T-helper 17 cell (primary cell): ENCODE data around the gene ANKUB1. TPM values are rescaled to one million over a fixed set of nuclear protein-coding genes. Genes with fewer than 3 reads are reported as not detected.

Source experiments
- total RNA-seq, 4 donors: library from RNA in 2 of 4; stranded (reverse) in 2 of 4; gene quantifications; one replicate each; pipeline ENCODE4 v1.2.3 and lab custom pipeline; 2022 to 2026

Gene ANKUB1
- total RNA-seq, 2 donors from 2014 or later, result not detected

Other genes starting within 250 kb of the ANKUB1 start
- gene WWTR1, start 134.5 kb downstream of the ANKUB1 start, total RNA-seq, result 1 to 10 TPM in 1 of 2 donors, under 1 TPM in 1; 0.77 to 1.2 TPM
- 10 to 100 TPM; 24.6 to 36.5 TPM for gene COMMD2, start 40.1 kb downstream of the ANKUB1 start, total RNA-seq
- 10 to 100 TPM; 50.8 to 55.4 TPM for gene RNF13, start 20.7 kb upstream of the ANKUB1 start, total RNA-seq
- gene PFN2, start 178.3 kb upstream of the ANKUB1 start, total RNA-seq, result 1 to 10 TPM; 5.1 to 9.5 TPM